ENCODE results near the gene CELF2. TPM values are rescaled to one million over a fixed set of nuclear protein-coding genes. Genes with fewer than 3 reads are reported as not detected.

The CELF2 gene
- total and polyA plus RNA-seq, 2 of the 4 experiments (the other 2 are of a cell fraction) = 3.5 to 6.6 TPM

DNA sequence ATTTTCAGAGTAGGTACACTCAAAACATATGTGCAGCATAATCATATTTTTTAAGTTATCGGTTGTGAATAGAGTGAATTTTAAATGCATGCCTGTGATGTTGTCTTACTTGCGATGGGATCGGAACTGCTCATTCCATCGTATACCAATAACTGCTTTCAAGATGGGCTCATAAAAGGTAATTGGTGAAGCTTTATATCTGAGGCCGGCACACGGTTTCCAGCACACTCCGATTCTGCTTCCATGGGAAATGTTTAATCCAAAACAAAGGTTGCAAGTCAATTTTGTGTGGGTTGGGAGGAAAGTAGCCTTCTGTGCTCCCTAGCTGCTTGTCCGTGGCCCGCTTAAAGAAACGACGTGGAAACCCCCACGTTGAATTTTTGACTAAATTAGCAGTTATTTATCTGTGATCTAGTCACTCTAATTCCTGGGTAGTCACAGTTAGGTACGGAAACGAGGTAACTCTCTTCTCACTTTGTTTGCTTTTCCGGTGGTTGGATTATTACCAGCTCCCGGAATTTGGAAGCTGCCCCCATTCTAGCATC, 10.1 kb upstream of the CELF2 start:
- in situ Hi-C loops (cut with MboI; ENCODE audit: low sequenced_read_pairs) = no loop called here
- Histone ChIP-seq H3K4me2 (ENCODE audit: low read depth, low read length) (no peak overlapping the region), H3K14ac (replicated peaks; ENCODE audit: low read depth, low read length) (no peak overlapping the region), H4K20me1 (ENCODE audit: insufficient read depth, low read length) (no peaks in the 10 kb centered on the region), H3K4me1 (ENCODE audit: control insufficient read depth, insufficient read depth, low read length) (no peaks in the 10 kb centered on the region), H2BK120ac (ENCODE audit: low read depth, low read length) (no peak overlapping the region), H3K9ac (ENCODE audit: low read depth, low read length) (no peak overlapping the region), H3K4me3 (ENCODE audit: insufficient read depth, low read depth, low read length) (no peak overlapping the region), H3K27ac (ENCODE audit: insufficient read depth, low read length) (no peak overlapping the region), H3K27me3 (ENCODE audit: control insufficient read depth, insufficient read depth, low read length) (peaks cover 8% of the 10 kb centered on the region), H3K9me3 (ENCODE audit: control insufficient read depth, insufficient read depth, low read length) (no peaks in the 10 kb centered on the region), H2AK5ac (ENCODE audit: low read depth, low read length) (no peak overlapping the region), H3K56ac (ENCODE audit: extremely low read depth, insufficient read depth, low read length) (no peak overlapping the region), H2AK9ac (replicated peaks; ENCODE audit: low read depth, low read length, poor library complexity) (no peak overlapping the region), H4K5ac (ENCODE audit: low read depth, low read length) (no peak overlapping the region), H3K4ac (ENCODE audit: low read depth, low read length) (no peak overlapping the region), H2BK5ac (ENCODE audit: low read depth, low read length, poor library complexity, severe bottlenecking) (no peak overlapping the region), H3K18ac (ENCODE audit: low read depth, low read length) (no peak overlapping the region), H3K79me1 (ENCODE audit: low read depth in 1 of 2, low read length in 2 of 2) (no peaks in the 10 kb centered on the region), H2BK20ac (ENCODE audit: low read depth, low read length) (no peak overlapping the region), H3K9me1 (ENCODE audit: insufficient read depth, low read length) (no peaks in the 10 kb centered on the region), H2BK15ac (ENCODE audit: low read depth, low read length) (no peak overlapping the region), H3K36me3 (ENCODE audit: control insufficient read depth, insufficient read depth, low read length) (no peaks in the 10 kb centered on the region), H3K23ac (ENCODE audit: low read depth, low read length) (no peak overlapping the region), H4K8ac (ENCODE audit: low read depth in 2 of 2, low read length in 2 of 2) (no peak overlapping the region), H2AFZ (replicated peaks; ENCODE audit: low read length, poor library complexity) (no peak overlapping the region), H4K91ac (ENCODE audit: insufficient read depth, low read depth, low read length) (no peak overlapping the region)
- no TSS peak for BruUV-seq (replicated peaks)
- no CpG with 5 or more reads among the region's 16 CpGs for WGBS, 2 experiments (ENCODE audit: extremely low coverage in 2 of 2, insufficient read length in 1 of 2)
- ATAC-seq (ENCODE audit: low read depth) (no peak), DNase-seq (no peak)
- CTCF ChIA-PET = no interaction called here
- intact Hi-C loops (cut with micrococcal nuclease) = no loop called here
- dilution Hi-C loops (cut with HindIII; ENCODE audit: low sequenced_read_pairs, unreplicated experiment) = no loop called here
- no peak for TF ChIP-seq MXI1 (IDR thresholded peaks at IDR 0.05; ENCODE audit: borderline replicate concordance, low read depth, low read length)
- TF ChIP-seq BHLHE40 (IDR thresholded peaks at IDR 0.05; ENCODE audit: low read depth, low read length) = no peak
- no peak for TF ChIP-seq NFE2L2 (IDR thresholded peaks at IDR 0.05; ENCODE audit: low read depth, low read length)
- TF ChIP-seq SMC3 (IDR thresholded peaks at IDR 0.05; ENCODE audit: low read depth, low read length) = no peak
- TF ChIP-seq, protein P1, sequence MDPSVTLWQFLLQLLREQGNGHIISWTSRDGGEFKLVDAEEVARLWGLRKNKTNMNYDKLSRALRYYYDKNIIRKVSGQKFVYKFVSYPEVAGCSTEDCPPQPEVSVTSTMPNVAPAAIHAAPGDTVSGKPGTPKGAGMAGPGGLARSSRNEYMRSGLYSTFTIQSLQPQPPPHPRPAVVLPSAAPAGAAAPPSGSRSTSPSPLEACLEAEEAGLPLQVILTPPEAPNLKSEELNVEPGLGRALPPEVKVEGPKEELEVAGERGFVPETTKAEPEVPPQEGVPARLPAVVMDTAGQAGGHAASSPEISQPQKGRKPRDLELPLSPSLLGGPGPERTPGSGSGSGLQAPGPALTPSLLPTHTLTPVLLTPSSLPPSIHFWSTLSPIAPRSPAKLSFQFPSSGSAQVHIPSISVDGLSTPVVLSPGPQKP (IDR thresholded peaks at IDR 0.05; ENCODE audit: borderline replicate concordance, low read depth, low read length) = no peak
- TF ChIP-seq RCOR1 (IDR thresholded peaks at IDR 0.05; ENCODE audit: insufficient replicate concordance, low read length) = no peak
- TF ChIP-seq POLR2A (IDR thresholded peaks at IDR 0.05; ENCODE audit: low read depth, low read length) = no peak
- no peak for TF ChIP-seq RAD21 (IDR thresholded peaks at IDR 0.05; ENCODE audit: low read length)
- no peak for TF ChIP-seq CEBPB (IDR thresholded peaks at IDR 0.05; ENCODE audit: low read depth, low read length)
- no peak for TF ChIP-seq RFX5 (IDR thresholded peaks at IDR 0.05; ENCODE audit: low read depth, low read length)
- no peak for TF ChIP-seq MAZ (IDR thresholded peaks at IDR 0.05; ENCODE audit: borderline replicate concordance, low read depth, low read length)
- TF ChIP-seq, protein P2, sequence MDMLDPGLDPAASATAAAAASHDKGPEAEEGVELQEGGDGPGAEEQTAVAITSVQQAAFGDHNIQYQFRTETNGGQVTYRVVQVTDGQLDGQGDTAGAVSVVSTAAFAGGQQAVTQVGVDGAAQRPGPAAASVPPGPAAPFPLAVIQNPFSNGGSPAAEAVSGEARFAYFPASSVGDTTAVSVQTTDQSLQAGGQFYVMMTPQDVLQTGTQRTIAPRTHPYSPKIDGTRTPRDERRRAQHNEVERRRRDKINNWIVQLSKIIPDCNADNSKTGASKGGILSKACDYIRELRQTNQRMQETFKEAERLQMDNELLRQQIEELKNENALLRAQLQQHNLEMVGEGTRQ (IDR thresholded peaks at IDR 0.05; ENCODE audit: low read depth, low read length) = no peak
- no peak for TF ChIP-seq CHD1 (IDR thresholded peaks at IDR 0.05; ENCODE audit: low read depth, low read length)
- TF ChIP-seq, protein P3, sequence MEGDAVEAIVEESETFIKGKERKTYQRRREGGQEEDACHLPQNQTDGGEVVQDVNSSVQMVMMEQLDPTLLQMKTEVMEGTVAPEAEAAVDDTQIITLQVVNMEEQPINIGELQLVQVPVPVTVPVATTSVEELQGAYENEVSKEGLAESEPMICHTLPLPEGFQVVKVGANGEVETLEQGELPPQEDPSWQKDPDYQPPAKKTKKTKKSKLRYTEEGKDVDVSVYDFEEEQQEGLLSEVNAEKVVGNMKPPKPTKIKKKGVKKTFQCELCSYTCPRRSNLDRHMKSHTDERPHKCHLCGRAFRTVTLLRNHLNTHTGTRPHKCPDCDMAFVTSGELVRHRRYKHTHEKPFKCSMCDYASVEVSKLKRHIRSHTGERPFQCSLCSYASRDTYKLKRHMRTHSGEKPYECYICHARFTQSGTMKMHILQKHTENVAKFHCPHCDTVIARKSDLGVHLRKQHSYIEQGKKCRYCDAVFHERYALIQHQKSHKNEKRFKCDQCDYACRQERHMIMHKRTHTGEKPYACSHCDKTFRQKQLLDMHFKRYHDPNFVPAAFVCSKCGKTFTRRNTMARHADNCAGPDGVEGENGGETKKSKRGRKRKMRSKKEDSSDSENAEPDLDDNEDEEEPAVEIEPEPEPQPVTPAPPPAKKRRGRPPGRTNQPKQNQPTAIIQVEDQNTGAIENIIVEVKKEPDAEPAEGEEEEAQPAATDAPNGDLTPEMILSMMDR (conservative IDR thresholded peaks at IDR 0.05; ENCODE audit: low read depth, low read length) = no peak
- TF ChIP-seq MAFK (IDR thresholded peaks at IDR 0.05; ENCODE audit: low read depth, low read length) = no peak
- POLR2A ChIA-PET (ENCODE audit: unreplicated experiment) = no interaction called here
